Ishikawa (cell line): ENCODE measurements around the gene PARN.

ENCODE experiments used
- CEBPB ChIP-seq: IDR thresholded peaks from 2 replicates; pipeline ENCODE4 v1.6.1; 2012
- FOXM1 ChIP-seq: IDR thresholded peaks from 2 replicates; pipeline ENCODE4 v1.6.1; 2012; ENCODE audit warnings: low read depth, borderline replicate concordance
- RAD21 ChIP-seq: IDR thresholded peaks from 2 replicates; pipeline ENCODE4 v1.6.1; 2012; ENCODE audit warnings: low read depth
- TCF12 ChIP-seq: IDR thresholded peaks from 2 replicates; pipeline ENCODE4 v1.6.1; 2012; ENCODE audit warnings: low read depth
- USF1 ChIP-seq: IDR thresholded peaks from 2 replicates; pipeline ENCODE4 v1.6.1; 2012
- ZBTB7A ChIP-seq: IDR thresholded peaks from 2 replicates; pipeline ENCODE4 v1.6.1; 2012; ENCODE audit warnings: low read depth

DNA sequence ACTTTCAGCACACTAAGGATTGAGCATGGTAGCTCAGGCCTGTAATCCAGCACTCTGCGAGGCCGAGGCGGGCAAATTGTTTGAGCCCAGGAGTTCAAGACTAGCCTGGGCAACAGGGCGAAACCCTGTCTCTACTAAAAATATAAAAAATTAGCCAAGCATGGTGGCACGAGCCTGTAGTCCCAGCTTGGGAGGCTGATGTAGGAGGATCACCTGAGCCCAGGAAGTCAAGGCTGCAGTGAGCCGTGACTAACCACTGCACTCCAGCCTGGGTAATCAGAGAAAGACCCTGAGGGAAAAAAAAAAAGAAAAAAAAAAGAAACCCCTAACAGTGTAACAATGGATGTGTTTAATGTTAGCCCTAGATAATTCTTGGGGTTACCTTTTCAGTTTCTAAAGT lies 24.0 kb downstream of the PARN start:
- TF ChIP-seq RAD21 (no peak), FOXM1 (no peak), CEBPB (no peak), TCF12 (no peak), USF1 (no peak), ZBTB7A (no peak)
